Kidney (tissue), 14 donors: ENCODE data around the gene RAP1GAP2. TPM values are rescaled to one million over a fixed set of nuclear protein-coding genes. Genes with fewer than 3 reads are reported as not detected.

Experiments used
- DNase-seq, 5 donors: peaks; one replicate each; pipeline ENCODE4 v3.0.0-alpha.2; 2013 to 2020
- FAIRE-seq: peaks from 2 replicates; lab custom pipeline; 2012; peaks lifted over from hg19 to GRCh38; lab: Jason Lieb, UNC
- H3K27ac ChIP-seq, 2 donors: one replicate each; pipeline ENCODE4 v1.7.0; 2013; ENCODE audit warnings: low read depth in 2 of 2, low read length in 2 of 2, inconsistent platforms in 1 of 2
- H3K27me3 ChIP-seq: one replicate; pipeline ENCODE4 v1.7.1; 2013; ENCODE audit warnings: low read length, inconsistent platforms; ENCODE audit not compliant: control insufficient read depth, insufficient read depth
- H3K36me3 ChIP-seq, 3 donors: one replicate each; pipeline versions ENCODE4 v1.7.0 to v1.7.1; 2013; ENCODE audit warnings: low read length in 3 of 3, control low read depth in 1 of 3, inconsistent platforms in 1 of 3; ENCODE audit not compliant: insufficient read depth in 3 of 3, control insufficient read depth in 2 of 3
- H3K4me1 ChIP-seq, 3 donors: one replicate each; pipeline versions ENCODE4 v1.7.0 to v1.7.1; 2013; ENCODE audit warnings: low read length in 3 of 3, inconsistent platforms in 1 of 3, low read depth in 1 of 3; ENCODE audit not compliant: control insufficient read depth in 2 of 3, insufficient read depth in 2 of 3
- H3K4me3 ChIP-seq, 3 donors: one replicate each; pipeline versions ENCODE4 v1.7.0 to v1.8.1; 2013; ENCODE audit warnings: low read length in 3 of 3, control low read depth in 1 of 3, inconsistent platforms in 1 of 3
- H3K9ac ChIP-seq, 3 donors: one replicate each; pipeline versions ENCODE4 v1.7.0 to v1.7.1; 2013; ENCODE audit warnings: low read length in 3 of 3, control low read depth in 1 of 3, inconsistent platforms in 1 of 3
- H3K9me3 ChIP-seq, 3 donors: one replicate each; pipeline versions ENCODE4 v1.7.0 to v1.7.1; 2013; ENCODE audit warnings: low read length in 3 of 3, control low read depth in 1 of 3, inconsistent platforms in 1 of 3; ENCODE audit not compliant: control insufficient read depth in 2 of 3, insufficient read depth in 1 of 3
- intact Hi-C: fragments of 100-400 bp; cut with DNase I; formaldehyde crosslinking; loops from one replicate; pipeline ENCODE4 v1.11.1; 2022
- polyA plus RNA-seq: library from polyadenylated mRNA; stranded (reverse); fragments of 350-450 nt; fragmentation: Illumina TruSeq; extraction: RNeasy Lipid Tissue Mini Kit (QIAGEN cat#74804); gene quantifications from one replicate; pipeline ENCODE4 v1.2.3, GENCODE V29; 2014; ENCODE audit warnings: low read depth, low replicate concordance; ENCODE audit not compliant: insufficient read depth
- total RNA-seq: library from RNA; stranded (reverse); fragmentation: NEBNext Ultra II Directional; extraction: Animal tissue kit (Norgen Biotek cat#: 25700); gene quantifications from one replicate; pipeline ENCODE4 v1.2.1, GENCODE V29; 2021
- TF ChIP-seq, protein P1 (sequence below): IDR thresholded peaks from 3 replicates; pipeline ENCODE4 v1.5.1; 2012; ENCODE audit warnings: mild to moderate bottlenecking, moderate library complexity, borderline replicate concordance; ENCODE audit not compliant: insufficient read depth; ENCODE audit errors: extremely low read depth
- donor health status: control.
- donor health status: control.
- donor health status: control.
- donor health status: control.
- donor health status: control.
- donor health status: DM: yes; HTN: yes; CAD: no.
- donor health status: Normal renal cell carcinoma (clear cell type).

The RAP1GAP2 gene
- total and polyA plus RNA-seq, 2 donors from 2014 or later: 6.8 to 46.2 TPM

DNA sequence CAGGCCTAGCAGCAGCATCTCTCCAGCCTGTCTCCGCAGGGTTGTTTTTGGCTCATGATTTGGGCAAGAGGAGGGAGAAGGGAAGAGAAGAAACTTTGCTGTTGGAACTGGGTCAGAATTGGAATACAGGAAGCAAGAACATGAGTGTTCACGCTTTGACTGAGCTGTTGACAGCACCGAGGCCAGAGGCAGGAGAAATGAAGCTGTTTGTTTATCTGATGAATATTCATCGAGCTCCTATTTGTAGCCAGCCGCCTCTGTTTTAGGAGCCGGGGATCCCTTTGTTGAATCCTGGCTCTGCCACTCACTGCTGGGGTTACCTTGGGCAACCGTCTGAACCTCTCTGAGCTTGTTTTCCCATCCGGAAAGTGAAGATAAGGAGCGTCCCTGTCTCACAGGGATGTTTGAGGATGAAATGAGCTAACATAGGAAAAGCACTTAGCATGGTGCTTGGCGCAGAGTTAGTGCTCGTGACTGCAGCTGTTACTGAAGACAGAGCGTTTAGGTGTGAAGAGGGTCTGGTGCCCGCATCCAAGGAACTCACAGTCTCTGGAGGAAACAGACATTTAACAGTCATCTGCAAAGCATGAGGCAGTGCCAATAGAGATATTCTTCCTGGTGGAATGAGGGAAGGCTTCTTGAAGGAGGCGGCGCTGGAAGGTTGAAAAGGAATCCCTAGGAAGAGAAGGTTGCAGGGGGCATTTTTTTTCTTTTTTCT, 29.2 kb downstream of the RAP1GAP2 start:
- DNase-seq (no peak), FAIRE-seq (no peak)
- no peaks in the 10 kb centered on the region for H3K36me3 ChIP-seq
- H3K4me3 ChIP-seq: no peak overlapping the region
- TF ChIP-seq, protein P1, sequence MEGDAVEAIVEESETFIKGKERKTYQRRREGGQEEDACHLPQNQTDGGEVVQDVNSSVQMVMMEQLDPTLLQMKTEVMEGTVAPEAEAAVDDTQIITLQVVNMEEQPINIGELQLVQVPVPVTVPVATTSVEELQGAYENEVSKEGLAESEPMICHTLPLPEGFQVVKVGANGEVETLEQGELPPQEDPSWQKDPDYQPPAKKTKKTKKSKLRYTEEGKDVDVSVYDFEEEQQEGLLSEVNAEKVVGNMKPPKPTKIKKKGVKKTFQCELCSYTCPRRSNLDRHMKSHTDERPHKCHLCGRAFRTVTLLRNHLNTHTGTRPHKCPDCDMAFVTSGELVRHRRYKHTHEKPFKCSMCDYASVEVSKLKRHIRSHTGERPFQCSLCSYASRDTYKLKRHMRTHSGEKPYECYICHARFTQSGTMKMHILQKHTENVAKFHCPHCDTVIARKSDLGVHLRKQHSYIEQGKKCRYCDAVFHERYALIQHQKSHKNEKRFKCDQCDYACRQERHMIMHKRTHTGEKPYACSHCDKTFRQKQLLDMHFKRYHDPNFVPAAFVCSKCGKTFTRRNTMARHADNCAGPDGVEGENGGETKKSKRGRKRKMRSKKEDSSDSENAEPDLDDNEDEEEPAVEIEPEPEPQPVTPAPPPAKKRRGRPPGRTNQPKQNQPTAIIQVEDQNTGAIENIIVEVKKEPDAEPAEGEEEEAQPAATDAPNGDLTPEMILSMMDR: no peak
- peaks cover 0 to 2% (median 0%) of the 10 kb centered on the region in 3 donors for H3K4me1 ChIP-seq
- no peak overlapping the region for H3K27ac ChIP-seq
- intact Hi-C loops: loop anchor here (10.0 kb wide), 1 partner anchor 189 kb away; no protein-coding TSS in a partner anchor
- H3K9me3 ChIP-seq: no peaks in the 10 kb centered on the region
- H3K27me3 ChIP-seq: no peaks in the 10 kb centered on the region
- no peak overlapping the region for H3K9ac ChIP-seq

- intact Hi-C loops: loop anchor here (10.0 kb wide), 1 partner anchor 186 kb away; no protein-coding TSS in a partner anchor
- Histone ChIP-seq H3K36me3 (no peaks in the 10 kb centered on the region), H3K27me3 (no peaks in the 10 kb centered on the region), H3K27ac (no peak overlapping the region), H3K4me3 (no peak overlapping the region), H3K9ac (no peak overlapping the region), H3K4me1 (peaks cover 0 to 2% (median 0%) of the 10 kb centered on the region in 3 donors), H3K9me3 (no peaks in the 10 kb centered on the region)
- peak; percentile 60 to 87 (median 76) for DNase-seq
- no peak for FAIRE-seq
- TF ChIP-seq, protein P1: peak; percentile 84
These were observed 32.3 kb downstream of the RAP1GAP2 start for GRCh38 chr17:2828397-2829038.

- Histone ChIP-seq H3K36me3 (no peaks in the 10 kb centered on the region), H3K4me3 (no peak overlapping the region), H3K9ac (no peak overlapping the region), H3K27ac (no peak overlapping the region), H3K4me1 (peaks cover 0 to 2% (median 0%) of the 10 kb centered on the region in 3 donors), H3K9me3 (no peaks in the 10 kb centered on the region), H3K27me3 (no peaks in the 10 kb centered on the region)
- TF ChIP-seq, protein P1: no peak
- intact Hi-C loops: no loop called here
- no peak for DNase-seq
- no peak for FAIRE-seq
These were observed 34.4 kb downstream of the RAP1GAP2 start for GRCh38 chr17:2830678-2831077.
